ENCODE data around the gene NR6A1.

DNA sequence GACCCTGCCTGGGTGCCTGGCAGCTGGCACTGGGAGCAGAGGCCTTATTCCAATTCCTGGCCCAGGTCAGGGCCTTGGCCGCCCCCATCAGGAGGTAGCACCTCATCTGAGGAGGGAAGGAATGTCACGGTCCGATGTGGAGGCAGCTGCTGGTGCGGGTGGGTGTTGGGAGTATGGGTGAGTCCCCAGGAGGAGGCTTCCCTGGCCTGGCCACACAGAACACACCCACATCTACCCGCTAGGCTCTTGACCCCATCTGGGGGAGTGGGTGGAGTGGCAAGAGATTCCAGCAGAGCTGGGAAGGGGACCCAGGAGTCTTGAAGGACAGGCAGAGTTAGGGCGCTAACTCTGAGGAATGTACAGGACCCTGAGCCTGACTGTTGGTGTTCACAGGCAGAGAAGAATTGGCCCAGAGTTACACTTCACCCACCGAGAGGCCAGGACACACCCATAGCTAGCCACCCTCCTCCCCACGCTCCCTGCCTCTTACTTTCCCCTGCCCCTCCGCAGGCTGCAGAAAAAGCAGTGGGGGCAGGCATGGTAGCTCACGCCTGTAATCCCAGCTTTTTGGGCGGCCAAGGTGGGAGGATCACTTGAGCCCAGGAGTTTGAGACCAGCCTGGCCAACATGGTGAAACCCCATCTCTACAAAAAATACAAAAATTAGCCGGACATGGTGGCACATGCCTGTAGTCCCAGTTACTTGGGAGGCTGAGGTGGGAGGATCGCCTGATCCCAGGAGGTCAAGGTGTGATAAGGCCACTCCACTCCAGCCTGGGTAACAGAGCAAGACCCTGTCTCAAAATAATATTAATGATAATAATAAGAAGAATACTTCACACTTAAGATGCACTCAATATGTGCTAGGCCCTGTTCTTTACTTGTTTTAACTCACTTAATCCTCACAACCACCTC lies 11.8 kb upstream of the NR6A1 start:
- no peak for TF ChIP-seq POLR2A (IDR thresholded peaks at IDR 0.05; ENCODE audit: low read depth, low read length)
- TF ChIP-seq POLR2AphosphoS5 (IDR thresholded peaks at IDR 0.05; ENCODE audit: low read depth, low read length): no peak

Data from GM12892 (cell line).